Measurements from ENCODE around the gene SAMD10. TPM values are rescaled to one million over a fixed set of nuclear protein-coding genes. Genes with fewer than 3 reads are reported as not detected.
"Not testable (repeated sequence)": the region's sequence is repeated elsewhere in the genome, so short reads cannot be mapped to it uniquely, and the experiment has no call there.

SAMD10 gene
- total RNA-seq, 2 donors from 2014 or later, result 8.2 to 65.4 TPM

GRCh38 chr20:63976511-63976910 is 2.9 kb downstream of the SAMD10 start:
- DNase-seq (ENCODE audit: low spot score in 2 of 2), result peak in 1 of 2 donors; percentile 33
- not testable (repeated sequence) for H3K9me3 Mint-ChIP-seq, ATAC-seq
- peaks cover 6 to 45% of the 10 kb centered on the region in 2 donors for H3K36me3 Mint-ChIP-seq
- peak overlapping the region; percentile 51 to 85 for H3K27ac Mint-ChIP-seq

DNA sequence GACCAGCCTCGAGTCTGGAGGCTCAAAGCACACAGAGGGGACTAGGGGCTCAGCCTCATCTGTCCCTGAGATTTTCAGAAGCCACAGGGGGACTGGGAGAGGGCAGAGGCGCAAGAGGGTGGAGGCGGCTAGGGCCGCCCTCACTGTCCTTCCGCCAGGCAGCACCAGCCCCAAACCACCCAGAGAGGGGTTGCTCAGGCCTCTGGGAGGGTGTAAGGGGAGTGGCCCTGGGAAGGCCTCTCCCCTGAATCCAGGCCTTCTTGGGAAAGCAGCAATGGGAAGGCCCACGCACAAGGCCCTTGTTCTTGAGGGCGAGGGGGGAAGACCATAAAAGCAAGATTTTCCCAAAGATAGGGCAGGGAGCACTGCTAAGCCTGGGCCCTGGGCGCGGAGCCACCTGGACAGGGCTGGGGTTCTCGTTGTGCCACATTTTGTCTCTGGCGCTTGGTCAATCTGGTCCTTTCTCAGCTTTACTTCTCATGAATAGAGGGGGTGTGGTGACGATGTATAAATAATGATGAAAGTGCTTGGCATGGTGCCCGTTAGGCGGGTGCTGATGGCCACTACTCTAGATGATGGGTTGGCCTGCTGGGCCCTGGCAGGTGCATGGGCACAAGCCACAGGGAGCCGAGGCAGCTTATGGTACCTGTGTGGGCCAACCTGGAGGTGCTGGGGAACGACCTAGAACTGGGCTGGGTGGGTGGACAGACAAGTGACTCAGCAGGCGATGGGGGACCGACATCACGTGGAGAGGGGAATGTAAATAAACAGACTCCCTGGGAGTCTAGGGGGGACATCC is 4.8 kb downstream of the SAMD10 start:
- peak in 1 of 2 donors; percentile 51 for DNase-seq (ENCODE audit: low spot score in 2 of 2)
- no peak for ATAC-seq
- Mint-ChIP-seq H3K27ac (peak overlapping the region in 1 of 2 donors; percentile 4), H3K9me3 (no peaks in the 10 kb centered on the region), H3K36me3 (peaks cover 6 to 40% of the 10 kb centered on the region in 2 donors)

- Mint-ChIP-seq H3K9me3 (no peaks in the 10 kb centered on the region), H3K36me3 (peaks cover 6 to 42% of the 10 kb centered on the region in 2 donors), H3K27ac (peak overlapping the region; percentile 4 to 31)
- DNase-seq (ENCODE audit: low spot score in 2 of 2) (peak; percentile 80 to 88), ATAC-seq (peak; percentile 38 to 42)
Observed at GRCh38 chr20:63973636-63974401, 5.6 kb downstream of the SAMD10 start.

GRCh38 chr20:63973160-63973479 is 6.3 kb downstream of the SAMD10 start:
- Mint-ChIP-seq H3K9me3 (no peaks in the 10 kb centered on the region), H3K36me3 (peaks cover 6 to 43% of the 10 kb centered on the region in 2 donors), H3K27ac (peak overlapping the region in 1 of 2 donors; percentile 4)
- ATAC-seq, result no peak
- DNase-seq (ENCODE audit: low spot score in 2 of 2), result peak in 1 of 2 donors; percentile 49

DNA sequence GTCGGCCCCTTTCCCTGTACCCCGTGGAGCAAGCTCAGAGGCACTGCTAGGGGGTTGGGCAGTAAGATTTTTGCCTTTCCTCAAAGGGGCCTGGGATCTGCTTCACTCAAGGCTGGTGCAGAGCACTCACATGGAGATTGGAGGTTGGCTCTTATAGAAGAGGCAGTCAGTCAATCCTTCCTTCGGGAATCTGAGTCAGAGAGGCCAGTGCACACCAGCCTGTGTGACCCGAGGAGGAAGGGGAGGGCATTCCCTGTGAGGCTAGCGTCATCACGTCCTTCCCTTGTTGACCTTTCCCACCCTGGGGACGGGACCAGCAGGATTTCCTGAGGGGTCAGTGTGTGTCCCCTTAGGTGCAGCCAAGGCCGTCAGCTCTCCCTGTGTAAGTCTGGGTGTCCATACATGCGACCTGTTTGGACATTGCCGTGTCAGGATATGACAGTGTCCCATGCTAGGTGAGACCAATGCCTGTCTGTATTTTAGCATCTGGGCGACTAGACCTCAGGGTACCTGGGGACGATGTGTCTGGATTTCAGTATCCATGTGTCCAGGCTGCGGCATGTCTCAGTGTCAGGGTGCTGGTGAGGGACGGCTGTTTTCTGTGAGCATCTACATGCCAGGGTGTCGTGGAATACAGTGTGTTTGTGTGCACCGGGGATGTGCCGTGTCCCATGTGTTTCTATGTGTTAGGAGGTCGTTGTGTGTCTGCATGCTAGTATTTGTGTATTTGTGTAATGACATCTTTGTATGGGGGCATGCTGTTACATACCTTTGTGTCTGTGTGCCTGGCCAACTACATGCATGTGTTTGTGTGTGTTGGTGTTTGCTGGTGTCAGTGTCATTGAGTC is 6.9 kb downstream of the SAMD10 start:
- H3K36me3 Mint-ChIP-seq, result peaks cover 6 to 42% of the 10 kb centered on the region in 2 donors
- ATAC-seq (no peak), DNase-seq (ENCODE audit: low spot score in 2 of 2) (peak in 1 of 2 donors; percentile 47)
- H3K9me3 Mint-ChIP-seq, result no peaks in the 10 kb centered on the region
- no peak overlapping the region for H3K27ac Mint-ChIP-seq

- peaks cover 6 to 38% of the 10 kb centered on the region in 2 donors for H3K36me3 Mint-ChIP-seq
- H3K27ac Mint-ChIP-seq; DNase-seq (ENCODE audit: low spot score in 2 of 2); H3K9me3 Mint-ChIP-seq; ATAC-seq: not testable (repeated sequence)
Observed at GRCh38 chr20:63971960-63972311, 7.5 kb downstream of the SAMD10 start.

DNA sequence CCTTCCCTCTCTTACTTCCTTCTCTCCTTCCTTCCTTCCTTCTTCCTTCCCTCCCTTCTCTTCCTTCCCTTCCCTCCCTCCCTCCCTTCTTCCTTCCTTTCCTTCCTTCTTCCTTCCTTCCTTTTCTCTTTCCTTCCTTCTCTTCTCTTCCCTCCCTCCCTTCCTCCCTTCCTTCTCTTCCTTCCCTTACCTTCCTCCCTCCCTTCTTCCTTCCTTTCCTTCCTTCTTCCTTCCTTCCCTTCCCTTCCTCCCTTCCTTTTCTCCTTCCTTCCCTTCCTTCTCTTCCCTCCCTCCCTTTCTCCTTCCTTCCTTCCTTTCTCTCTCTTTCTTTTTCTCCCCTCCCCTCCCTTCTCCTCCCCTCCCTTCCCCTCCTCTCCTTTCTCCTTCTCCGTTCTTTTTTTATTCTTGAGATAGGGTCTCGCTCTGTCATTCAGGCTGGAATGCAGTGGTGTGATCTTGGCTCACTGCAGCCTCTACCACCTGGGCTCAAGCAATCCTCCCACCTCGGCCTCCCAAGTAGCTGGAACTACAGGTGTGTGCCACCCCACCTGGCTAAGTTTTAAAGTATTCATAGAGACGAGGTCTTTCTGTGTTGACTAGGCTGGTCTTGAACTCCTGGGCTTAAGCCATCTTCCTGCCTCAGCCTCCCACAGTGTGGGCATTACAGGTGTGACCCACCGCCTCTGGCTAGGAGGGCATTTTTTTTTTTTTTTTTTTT is 8.6 kb downstream of the SAMD10 start:
- Mint-ChIP-seq H3K9me3 (no peaks in the 10 kb centered on the region), H3K36me3 (peaks cover 12 to 27% of the 10 kb centered on the region in 2 donors), H3K27ac (peak overlapping the region in 1 of 2 donors; percentile 51)
- DNase-seq (ENCODE audit: low spot score in 2 of 2) (no peak), ATAC-seq (no peak)

DNA sequence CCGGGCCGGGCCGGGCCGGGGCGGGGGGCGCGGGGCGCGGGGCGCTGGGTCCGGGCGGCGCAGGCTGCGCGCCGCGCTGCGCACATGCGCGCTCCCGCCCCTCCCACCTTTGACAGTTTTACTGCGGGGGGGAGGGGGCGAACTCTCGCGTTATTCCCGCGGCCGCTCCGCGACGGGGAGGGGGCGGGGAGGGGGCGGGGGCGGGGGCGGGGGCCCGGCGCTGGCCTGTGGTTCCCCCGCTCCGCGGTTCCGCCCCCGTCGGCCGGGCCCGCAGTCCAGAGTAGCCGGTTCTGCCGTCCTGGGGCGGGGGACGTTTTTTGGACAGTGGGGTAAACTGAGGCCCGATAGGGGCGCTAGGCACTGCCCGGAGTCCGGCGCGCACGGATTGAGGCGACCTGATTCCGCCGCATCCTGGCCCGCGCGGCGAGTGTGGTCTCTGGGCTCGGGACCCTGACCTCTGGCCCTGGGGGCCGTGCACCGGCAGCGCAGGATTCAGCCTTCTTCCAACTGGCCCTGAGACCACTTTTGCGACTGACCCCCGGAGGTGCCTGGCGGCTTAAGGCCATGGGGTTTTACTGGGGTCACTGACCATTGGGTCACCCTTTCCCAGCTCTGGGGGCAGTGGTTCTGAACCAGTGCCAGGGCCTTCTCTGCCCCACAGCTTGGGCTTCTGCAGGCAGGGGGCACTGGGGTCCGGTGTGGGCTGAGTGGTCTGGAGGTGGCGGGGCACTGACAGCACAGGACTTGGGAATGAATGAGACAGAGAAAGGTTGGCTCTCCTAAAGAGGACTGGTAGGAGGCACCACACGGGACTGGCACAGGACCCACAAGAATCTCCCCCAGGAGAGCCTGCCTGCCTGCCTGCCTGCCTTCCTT is 9.4 kb downstream of the SAMD10 start, which contains the start of gene ZNF512B:
Gene ZNF512B, minus strand, starts transcription at position 93 of the 876 bp plus-strand sequence. CDS start 1,980 bp downstream, outside the sequence.
- H3K27ac Mint-ChIP-seq, result peak within 1 kb of the TSS; percentile 87 to 88
- H3K36me3 Mint-ChIP-seq, result peaks cover 12 to 23% of the 10 kb centered on the region in 2 donors
- peak; percentile 50 to 73 for ATAC-seq
- H3K9me3 Mint-ChIP-seq, result no peaks in the 10 kb centered on the region
- peak; percentile 58 to 72 for DNase-seq (ENCODE audit: low spot score in 2 of 2)

- peak; percentile 14 to 27 for ATAC-seq
- Mint-ChIP-seq H3K9me3 (no peaks in the 10 kb centered on the region), H3K36me3 (peaks cover 12 to 22% of the 10 kb centered on the region in 2 donors), H3K27ac (peak overlapping the region; percentile 87 to 88)
- DNase-seq (ENCODE audit: low spot score in 2 of 2), result peak; percentile 27 to 56
Observed at GRCh38 chr20:63968928-63969760, 10.3 kb downstream of the SAMD10 start.

GRCh38 chr20:63968136-63968927 is 11.1 kb downstream of the SAMD10 start:
- peak in 1 of 2 donors; percentile 6 for ATAC-seq
- peaks cover 12 to 14% of the 10 kb centered on the region in 2 donors for H3K36me3 Mint-ChIP-seq
- H3K9me3 Mint-ChIP-seq, result no peaks in the 10 kb centered on the region
- peak overlapping the region; percentile 87 to 88 for H3K27ac Mint-ChIP-seq
- peak; percentile 6 to 57 for DNase-seq (ENCODE audit: low spot score in 2 of 2)

- ATAC-seq (no peak), DNase-seq (ENCODE audit: low spot score in 2 of 2) (no peak)
- Mint-ChIP-seq H3K27ac (no peak overlapping the region), H3K9me3 (no peaks in the 10 kb centered on the region), H3K36me3 (peaks cover 7 to 12% of the 10 kb centered on the region in 2 donors)
Observed at GRCh38 chr20:63967330-63968135, 11.9 kb downstream of the SAMD10 start.

DNA sequence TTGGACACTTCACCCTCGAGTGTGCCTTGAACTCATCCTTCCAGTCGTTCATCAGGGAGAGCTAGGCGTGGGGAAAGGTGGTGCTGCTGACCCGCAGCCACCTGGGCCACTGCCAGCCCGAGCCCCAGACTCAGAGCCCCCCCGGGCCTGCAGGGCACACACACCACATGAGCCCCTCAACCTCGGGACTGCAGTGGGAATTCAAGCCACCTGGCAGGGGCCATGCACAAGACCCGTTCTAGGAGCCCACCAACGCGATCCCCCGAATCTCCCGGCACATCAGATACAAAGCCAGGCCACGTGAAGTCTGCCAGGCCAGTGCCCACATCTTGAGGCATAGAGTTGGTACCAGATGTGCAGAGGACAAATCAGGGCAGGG is 12.5 kb downstream of the SAMD10 start:
- DNase-seq (ENCODE audit: low spot score in 2 of 2), result no peak
- Mint-ChIP-seq H3K9me3 (no peaks in the 10 kb centered on the region), H3K27ac (no peak overlapping the region), H3K36me3 (peaks cover 7 to 12% of the 10 kb centered on the region in 2 donors)
- no peak for ATAC-seq
